ENCODE results near the gene NUP85. TPM values are rescaled to one million over a fixed set of nuclear protein-coding genes. Genes with fewer than 3 reads are reported as not detected.
"Not testable (repeated sequence)": the region's sequence is repeated elsewhere in the genome, so short reads cannot be mapped to it uniquely, and the experiment has no call there.

The NUP85 gene
- total RNA-seq, 1 experiment from 2014 or later, result 141 TPM

DNA sequence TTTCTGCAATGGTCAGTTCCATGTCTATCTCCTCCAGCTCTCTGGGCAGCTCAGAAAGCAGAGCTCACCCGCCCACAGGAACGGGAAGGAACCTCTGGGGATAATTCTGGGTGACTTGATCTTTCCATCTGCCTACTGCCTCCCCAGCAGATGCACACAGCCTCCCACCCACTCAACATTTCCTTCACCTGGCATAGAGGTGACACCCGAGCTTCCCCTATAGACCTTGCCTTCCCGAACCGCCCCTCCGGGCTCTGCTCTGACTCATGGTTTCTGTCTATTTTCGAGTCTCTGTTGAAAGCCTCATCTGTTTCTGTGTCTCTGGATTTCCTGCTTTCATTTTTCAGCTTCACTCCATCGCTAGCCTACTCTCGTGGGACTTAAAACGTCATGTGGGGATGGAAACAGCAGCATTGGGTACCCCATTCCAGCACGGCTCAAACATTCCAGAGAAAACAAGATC lies 44.6 kb downstream of the NUP85 start:
- intact Hi-C loops (cut with micrococcal nuclease; ENCODE audit: unreplicated experiment), result no loop called here
- TF ChIP-seq POLR2AphosphoS5 (IDR thresholded peaks at IDR 0.05; ENCODE audit: low read depth, low read length) (no peak), TCF7L2 (IDR thresholded peaks at IDR 0.05; ENCODE audit: low read depth, low read length) (no peak), CTCF (IDR thresholded peaks at IDR 0.05) (no peak), REST (IDR thresholded peaks at IDR 0.05; ENCODE audit: insufficient read depth in 1 of 2, low read depth in 2 of 2, low read length in 1 of 2) (no peak), SIN3A (IDR thresholded peaks at IDR 0.05; ENCODE audit: borderline replicate concordance, insufficient read depth, low read depth, low read length) (no peak)
- in situ Hi-C loops (cut with HindIII; ENCODE audit: low pct_unique_long_range_greater_than_20kb, low sequenced_read_pairs), result no loop called here
- no peaks in the 10 kb centered on the region; the same call in 1 of the 2 replicates for H3K36me3 ChIP-seq (ENCODE audit: control insufficient read depth, insufficient read depth, low read length)
- no peaks in the 10 kb centered on the region for H3K4me1 ChIP-seq (ENCODE audit: control insufficient read depth, insufficient read depth, low read length)
- no TSS peak for BruUV-seq (replicated peaks)
- ATAC-seq (peak; percentile 32; the same call in 1 of the 2 replicates), DNase-seq (ENCODE audit: low read depth, low spot score) (no peak)
- H3K4me3 ChIP-seq (ENCODE audit: low read depth in 2 of 2, low read length in 2 of 2), result no peak overlapping the region
- H3K9me3 ChIP-seq (ENCODE audit: control insufficient read depth, insufficient read depth, low read depth, low read length), result no peaks in the 10 kb centered on the region
- no peaks in the 10 kb centered on the region for H3K27me3 ChIP-seq (ENCODE audit: control insufficient read depth, insufficient read depth, low read length)
- H3K27ac ChIP-seq (ENCODE audit: low read length), result no peak overlapping the region
- ChIA-PET CTCF (interaction anchor here (0.5 kb wide), 1 partner anchor 8 kb away, joined by 3 read pairs; no protein-coding TSS in a partner anchor), POLR2A (interaction anchor here (0.7 kb wide), 1 partner anchor 37 kb away, joined by 10 read pairs; no protein-coding TSS in a partner anchor)

GRCh38 chr17:75252039-75252816 lies 46.7 kb downstream of the NUP85 start:
- H3K36me3 ChIP-seq (ENCODE audit: control insufficient read depth, insufficient read depth, low read length), result no peaks in the 10 kb centered on the region
- ATAC-seq (no peak), DNase-seq (ENCODE audit: low read depth, low spot score) (no peak)
- BruUV-seq (replicated peaks), result no TSS peak
- no peaks in the 10 kb centered on the region for H3K4me1 ChIP-seq (ENCODE audit: control insufficient read depth, insufficient read depth, low read length)
- TF ChIP-seq CTCF (IDR thresholded peaks at IDR 0.05), result no peak
- in situ Hi-C loops (cut with HindIII; ENCODE audit: low pct_unique_long_range_greater_than_20kb, low sequenced_read_pairs), result no loop called here
- intact Hi-C loops (cut with micrococcal nuclease; ENCODE audit: unreplicated experiment), result no loop called here
- H3K4me3 ChIP-seq (ENCODE audit: low read depth in 2 of 2, low read length in 2 of 2), result no peak overlapping the region
- H3K27me3 ChIP-seq (ENCODE audit: control insufficient read depth, insufficient read depth, low read length), result no peaks in the 10 kb centered on the region
- no peaks in the 10 kb centered on the region for H3K9me3 ChIP-seq (ENCODE audit: control insufficient read depth, insufficient read depth, low read depth, low read length)
- CTCF ChIA-PET, result interaction anchor here (0.6 to 0.7 kb wide), 3 partner anchors 10 to 182 kb away, joined by 3 to 7 read pairs (median 4); no protein-coding TSS in a partner anchor
- POLR2A ChIA-PET, result interaction anchor here (0.7 kb wide), 1 partner anchor 104 kb away, joined by 3 read pairs; no protein-coding TSS in a partner anchor
- H3K27ac ChIP-seq (ENCODE audit: low read length), result no peak overlapping the region

- BruUV-seq (replicated peaks); in situ Hi-C loops (cut with HindIII; ENCODE audit: low pct_unique_long_range_greater_than_20kb, low sequenced_read_pairs); ATAC-seq; H3K27ac ChIP-seq (ENCODE audit: low read length); DNase-seq (ENCODE audit: low read depth, low spot score); intact Hi-C loops (cut with micrococcal nuclease; ENCODE audit: unreplicated experiment); H3K36me3 ChIP-seq (ENCODE audit: control insufficient read depth, insufficient read depth, low read length); POLR2A ChIA-PET; CTCF ChIA-PET; H3K4me1 ChIP-seq (ENCODE audit: control insufficient read depth, insufficient read depth, low read length); H3K4me3 ChIP-seq (ENCODE audit: low read depth in 2 of 2, low read length in 2 of 2); H3K27me3 ChIP-seq (ENCODE audit: control insufficient read depth, insufficient read depth, low read length); H3K9me3 ChIP-seq (ENCODE audit: control insufficient read depth, insufficient read depth, low read depth, low read length): not testable (repeated sequence)
These were observed 50.6 kb downstream of the NUP85 start for GRCh38 chr17:75255954-75256698.

DNA sequence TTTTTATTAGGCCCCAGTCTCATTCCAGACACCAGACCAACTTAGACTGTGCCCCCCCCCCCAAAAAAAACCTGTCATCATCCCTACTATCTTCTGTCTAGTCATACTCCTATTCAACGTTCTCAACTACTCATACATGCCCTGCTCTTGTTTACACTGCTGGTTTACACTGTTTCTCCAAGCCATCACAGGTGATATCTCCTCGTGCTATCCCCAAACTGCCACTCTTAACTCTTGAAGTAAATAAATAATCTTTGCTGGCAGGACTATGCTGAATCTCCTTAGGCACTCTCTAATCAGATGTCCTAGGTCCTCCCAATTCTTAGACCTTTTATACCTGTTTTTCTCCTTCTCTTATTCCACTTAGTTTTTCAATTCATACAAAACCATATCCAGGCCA lies 51.7 kb downstream of the NUP85 start:
- ATAC-seq; H3K27ac ChIP-seq (ENCODE audit: low read length); CTCF ChIA-PET; POLR2A ChIA-PET; DNase-seq (ENCODE audit: low read depth, low spot score); intact Hi-C loops (cut with micrococcal nuclease; ENCODE audit: unreplicated experiment); H3K4me3 ChIP-seq (ENCODE audit: low read depth in 2 of 2, low read length in 2 of 2); H3K27me3 ChIP-seq (ENCODE audit: control insufficient read depth, insufficient read depth, low read length); BruUV-seq (replicated peaks); H3K9me3 ChIP-seq (ENCODE audit: control insufficient read depth, insufficient read depth, low read depth, low read length); in situ Hi-C loops (cut with HindIII; ENCODE audit: low pct_unique_long_range_greater_than_20kb, low sequenced_read_pairs); H3K4me1 ChIP-seq (ENCODE audit: control insufficient read depth, insufficient read depth, low read length); H3K36me3 ChIP-seq (ENCODE audit: control insufficient read depth, insufficient read depth, low read length): not testable (repeated sequence)
